Stimulated activated CD4-positive, alpha-beta T cell treated with anti-CD3 and anti-CD28 coated beads, TNF-alpha, amount 100 ng/mL, for 24 hours (primary cell): Measurements from ENCODE around the gene SNX1.
"Not testable (repeated sequence)": the region's sequence is repeated elsewhere in the genome, so short reads cannot be mapped to it uniquely, and the experiment has no call there.

Source experiments
- DNase-seq, 3 experiments: peaks; one replicate each; pipeline ENCODE4 v3.0.0-alpha.2; 2020; ENCODE audit warnings: low read depth in 3 of 3

The SNX1 gene

GRCh38 chr15:64112904-64113303 is 17.1 kb downstream of the SNX1 start:
- no peak for DNase-seq

- no peak for DNase-seq
These were observed 22.1 kb downstream of the SNX1 start for GRCh38 chr15:64117759-64118487.

DNA sequence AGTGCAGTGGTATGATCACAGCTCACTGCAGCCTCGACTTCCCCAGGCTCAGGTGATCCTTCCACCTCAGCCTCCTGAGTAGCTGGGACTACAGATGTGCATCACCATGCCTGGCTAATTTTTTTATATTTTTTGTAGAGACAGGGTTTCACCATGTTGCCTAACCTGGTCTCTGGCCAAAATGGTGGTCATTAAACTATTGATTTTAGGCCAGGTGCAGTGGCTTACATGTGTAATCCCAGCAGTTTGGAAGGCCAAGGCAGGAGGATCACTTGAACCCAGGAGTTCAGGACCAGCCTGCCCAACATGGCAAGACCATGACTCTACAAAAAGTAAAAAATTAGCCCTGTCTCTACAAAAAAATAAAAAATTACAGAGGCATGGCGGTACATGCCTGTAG is 24.5 kb downstream of the SNX1 start:
- not testable (repeated sequence) for DNase-seq

DNA sequence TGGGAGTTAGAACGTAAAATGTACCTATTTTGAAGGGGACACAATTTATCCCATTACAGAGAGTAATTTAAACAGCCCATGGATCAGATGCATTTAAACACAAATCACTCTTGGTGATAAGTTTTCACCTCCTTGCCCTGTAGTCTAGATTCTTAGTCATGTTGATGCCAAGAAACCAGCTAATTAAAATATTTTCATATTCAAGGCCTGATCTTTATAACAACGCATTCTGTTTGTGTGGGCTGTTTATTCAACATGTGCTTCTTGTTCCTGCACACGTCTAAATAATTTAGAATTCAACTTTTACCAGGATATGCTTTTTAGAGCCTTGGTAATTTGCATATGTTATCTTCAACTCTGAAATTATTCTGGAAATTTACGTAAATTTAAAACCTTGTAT is 25.8 kb downstream of the SNX1 start:
- DNase-seq = no peak

- DNase-seq = no peak
These were observed 26.7 kb downstream of the SNX1 start for GRCh38 chr15:64122444-64122843.

DNA sequence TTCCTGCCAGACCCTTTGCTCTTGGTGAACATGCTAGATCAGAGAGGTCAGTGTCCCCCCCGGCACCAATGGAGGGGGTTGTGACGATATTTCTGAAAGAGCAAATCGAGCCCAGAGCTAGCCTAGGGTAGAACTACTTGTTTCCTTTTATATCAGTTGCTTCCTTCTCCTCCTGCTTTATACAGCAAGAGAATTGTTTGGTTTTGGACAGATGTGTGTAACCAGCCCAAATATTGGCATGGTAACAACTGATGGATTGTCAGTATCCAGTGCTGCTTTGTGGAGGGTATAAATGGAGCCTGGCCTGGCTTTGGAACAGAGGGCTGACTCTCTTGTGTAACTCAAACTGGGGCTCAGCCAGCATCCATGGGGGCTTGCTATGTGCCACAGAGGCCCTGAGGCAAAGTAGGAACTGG is 27.2 kb downstream of the SNX1 start:
- no peak for DNase-seq

DNA sequence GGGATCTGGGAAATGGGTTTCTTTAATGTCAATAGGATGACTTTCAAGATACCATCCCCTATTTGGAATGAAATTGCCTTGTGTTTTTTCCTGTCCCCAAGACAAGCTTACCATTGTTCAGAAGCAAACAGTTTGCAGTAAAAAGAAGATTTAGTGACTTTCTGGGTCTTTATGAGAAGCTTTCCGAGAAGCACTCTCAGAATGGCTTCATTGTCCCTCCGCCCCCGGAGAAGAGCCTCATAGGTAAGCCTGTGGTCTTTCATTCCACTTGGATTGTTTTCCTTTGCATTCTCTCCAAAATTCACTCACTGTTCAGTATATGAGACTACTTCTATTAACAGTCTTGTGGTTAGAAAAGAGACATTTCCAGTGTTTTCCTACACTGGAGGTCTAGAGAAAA is 30.2 kb downstream of the SNX1 start:
- no peak for DNase-seq

- no peak for DNase-seq
These were observed 31.9 kb downstream of the SNX1 start for GRCh38 chr15:64127521-64128270.

GRCh38 chr15:64130159-64130558 is 34.4 kb downstream of the SNX1 start:
- DNase-seq = no peak

DNA sequence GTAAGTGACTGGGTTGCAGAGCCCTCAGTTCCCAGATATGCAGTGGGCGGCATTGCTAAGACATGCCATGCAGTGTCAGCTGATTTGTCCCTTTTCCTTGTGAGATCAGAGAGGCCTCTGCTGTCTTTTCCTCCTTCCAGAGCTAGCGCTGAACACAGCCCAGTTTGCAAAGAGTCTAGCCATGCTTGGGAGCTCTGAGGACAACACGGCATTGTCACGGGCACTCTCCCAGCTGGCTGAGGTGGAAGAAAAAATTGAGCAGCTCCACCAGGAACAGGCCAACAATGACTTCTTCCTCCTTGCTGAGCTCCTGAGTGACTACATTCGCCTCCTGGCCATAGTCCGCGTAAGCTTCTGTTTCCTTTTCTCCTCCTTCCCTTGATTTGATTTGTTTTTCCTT is 35.8 kb downstream of the SNX1 start:
- DNase-seq = no peak

GRCh38 chr15:64132217-64132616 is 36.4 kb downstream of the SNX1 start:
- DNase-seq = no peak

DNA sequence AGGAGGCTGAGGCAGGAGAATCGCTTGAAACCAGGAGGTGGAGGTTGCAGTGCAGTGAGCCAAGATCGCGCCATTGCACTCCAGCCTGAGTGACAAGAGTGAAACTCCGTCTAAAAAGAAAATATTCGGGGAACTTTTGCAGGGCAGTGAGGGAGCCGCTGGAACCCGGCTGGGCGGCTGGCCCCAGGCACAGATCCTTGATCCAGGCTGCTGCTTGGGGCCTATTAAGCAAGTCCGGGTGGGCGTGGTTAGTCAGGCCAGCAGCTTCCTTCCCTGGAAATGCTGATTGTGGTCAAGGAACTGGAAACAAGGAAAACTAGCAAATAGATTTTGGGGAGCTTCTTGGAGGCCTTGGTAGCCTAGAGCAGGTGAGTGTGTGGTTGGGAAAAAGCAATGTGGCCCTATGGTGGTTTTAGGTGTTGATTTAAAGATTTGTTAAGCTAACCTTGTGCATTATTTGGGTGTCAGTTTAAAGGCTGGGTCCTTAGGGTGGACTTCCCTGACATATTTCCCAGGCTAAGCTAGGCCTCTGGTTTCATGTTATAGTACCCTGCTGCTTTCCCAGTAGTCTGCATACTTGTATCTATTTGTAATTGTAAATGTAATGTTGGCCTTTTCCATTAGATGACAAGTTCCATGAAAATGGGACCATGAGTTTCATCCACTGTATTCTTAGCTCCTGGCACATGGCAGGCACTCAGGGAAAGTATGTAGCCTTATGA is 38.0 kb downstream of the SNX1 start:
- DNase-seq = no peak

DNA sequence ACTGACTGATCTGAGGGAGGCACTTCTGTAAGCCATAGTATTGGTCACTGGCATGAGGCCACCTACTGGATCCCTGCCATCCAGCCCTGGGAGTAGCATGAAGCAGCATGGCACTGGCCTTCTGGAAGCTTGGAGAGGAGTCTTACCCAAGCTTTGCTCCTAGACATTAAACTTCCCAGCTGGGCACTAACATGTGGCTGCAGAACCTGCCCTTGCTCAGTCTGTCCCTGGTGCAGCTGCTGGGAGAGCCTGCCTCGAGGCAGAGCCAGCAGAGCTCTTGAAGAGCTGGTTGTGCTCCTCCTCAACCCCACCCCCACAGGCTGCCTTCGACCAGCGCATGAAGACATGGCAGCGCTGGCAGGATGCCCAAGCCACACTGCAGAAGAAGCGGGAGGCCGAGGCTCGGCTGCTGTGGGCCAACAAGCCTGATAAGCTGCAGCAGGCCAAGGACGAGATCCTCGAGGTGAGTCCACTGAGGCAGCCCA is 38.6 kb downstream of the SNX1 start:
- DNase-seq = no peak

GRCh38 chr15:64136347-64136746 is 40.6 kb downstream of the SNX1 start:
- no peak for DNase-seq

DNA sequence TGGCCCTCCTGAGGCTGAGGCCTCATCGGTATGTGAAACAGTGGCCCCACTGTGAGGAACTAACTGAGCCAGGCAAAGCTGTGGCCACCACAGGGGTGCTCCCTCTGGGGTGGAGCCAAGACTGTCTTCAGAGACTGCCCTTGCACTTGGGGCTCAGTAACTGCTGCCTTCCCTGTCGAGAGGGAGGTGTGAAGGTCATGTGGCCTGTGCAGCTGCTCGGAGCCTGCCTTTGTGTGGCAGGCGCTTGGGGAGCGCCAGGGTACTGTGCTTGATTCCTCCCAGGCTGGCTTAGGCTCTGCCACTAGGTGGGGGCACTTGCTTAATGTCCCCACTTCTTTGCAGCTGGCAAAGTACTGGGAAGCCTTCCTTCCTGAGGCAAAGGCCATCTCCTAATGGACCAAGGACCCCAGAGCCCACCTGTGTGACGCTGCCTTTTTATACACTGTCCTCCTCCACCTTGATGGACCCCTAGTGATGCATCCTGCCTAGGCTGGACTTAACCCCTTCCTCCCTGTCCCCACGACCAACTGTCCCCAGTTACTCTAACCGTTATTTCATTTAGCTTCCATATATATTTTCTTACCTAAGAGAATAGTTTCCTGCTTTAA is 41.5 kb downstream of the SNX1 start:
- DNase-seq = no peak

- no peak for DNase-seq
These were observed 42.7 kb downstream of the SNX1 start for GRCh38 chr15:64138331-64138941.

DNA sequence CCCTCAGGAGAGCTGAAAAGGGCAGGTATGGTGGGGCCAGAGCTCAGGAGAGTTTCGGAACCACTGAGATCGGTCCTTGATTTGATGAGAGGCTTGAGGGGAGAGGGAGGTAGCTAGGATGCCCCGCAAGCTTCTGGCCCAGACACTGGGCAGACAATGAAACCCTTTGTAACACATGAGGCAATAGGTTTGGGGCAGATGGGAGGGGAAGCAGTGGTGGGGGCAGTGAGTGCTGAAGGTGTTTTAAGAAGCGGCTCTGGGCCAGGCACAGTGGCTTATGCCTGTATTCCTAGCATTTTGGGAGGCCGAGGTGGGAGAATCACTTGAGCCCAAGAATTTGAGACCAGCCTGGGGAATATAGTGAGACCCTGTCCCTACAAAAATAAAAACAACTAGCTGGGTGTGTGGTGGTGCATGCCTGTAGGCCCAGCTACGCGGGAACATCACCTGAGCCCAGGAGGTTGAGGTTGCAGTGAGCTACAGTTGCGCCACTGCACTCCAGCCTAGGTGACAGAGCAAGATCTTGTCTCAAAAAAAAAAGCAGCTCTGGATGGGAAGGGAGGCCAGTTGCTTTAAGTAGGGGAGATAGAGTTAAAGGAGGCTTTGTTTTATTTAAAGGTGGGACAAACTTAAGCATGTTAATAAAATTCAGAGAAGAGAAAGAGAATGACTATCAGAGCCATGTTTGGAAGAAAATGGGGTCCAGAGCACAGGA is 46.2 kb downstream of the SNX1 start:
- no peak for DNase-seq

DNA sequence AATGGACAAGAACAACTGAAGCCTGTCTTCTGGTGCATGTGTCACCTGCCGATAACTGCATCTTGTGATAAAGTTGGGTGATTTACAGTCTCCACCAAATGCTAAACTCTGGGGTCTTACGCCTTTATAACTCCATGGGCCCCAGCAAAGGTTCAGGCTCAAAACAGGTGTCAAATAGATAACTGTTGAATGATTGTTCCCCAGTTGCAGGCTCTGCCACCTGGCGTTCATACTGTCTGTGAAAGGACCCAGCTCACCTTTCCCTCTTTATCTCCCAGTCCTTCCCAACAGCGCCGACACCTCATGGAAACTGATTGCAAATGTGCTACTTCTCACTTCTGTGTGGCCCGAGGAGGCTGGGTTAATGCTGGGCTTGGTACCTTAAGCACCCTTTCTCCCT is 47.5 kb downstream of the SNX1 start:
- no peak for DNase-seq

- no peak for DNase-seq
These were observed 48.4 kb downstream of the SNX1 start for GRCh38 chr15:64144192-64144564.

GRCh38 chr15:64144565-64145281 is 48.9 kb downstream of the SNX1 start:
- DNase-seq = no peak
